Islet precursor cell (in vitro differentiated cells): ENCODE results near the gene KIR2DL1.
"Not testable (repeated sequence)": the region's sequence is repeated elsewhere in the genome, so short reads cannot be mapped to it uniquely, and the experiment has no call there.

ENCODE experiments used
- DNase-seq: peaks from one replicate; pipeline ENCODE4 v3.0.0-alpha.2; 2018

The KIR2DL1 gene

GRCh38 chr19:54769646-54770045 lies at the start of gene KIR2DL1:
Gene KIR2DL1, plus strand, starts transcription at chr19:54769793. Its CDS starts 58 bp downstream, at chr19:54769851.
- not testable (repeated sequence) for DNase-seq

- no peak for DNase-seq
These were observed 45.5 kb upstream of the KIR2DL1 start, which contains the start of gene KIR3DL3 for GRCh38 chr19:54724142-54724541. Gene KIR3DL3, plus strand, starts transcription at chr19:54724442. Its CDS starts 55 bp downstream, at chr19:54724497.

GRCh38 chr19:54724644-54725043 lies 44.9 kb upstream of the KIR2DL1 start:
- no peak for DNase-seq

GRCh38 chr19:54725321-54725720 lies 44.3 kb upstream of the KIR2DL1 start:
- DNase-seq: no peak

- no peak for DNase-seq
These were observed 42.0 kb upstream of the KIR2DL1 start for GRCh38 chr19:54727562-54727961.

GRCh38 chr19:54728167-54728566 lies 41.4 kb upstream of the KIR2DL1 start:
- no peak for DNase-seq

GRCh38 chr19:54729416-54730188 lies 40.0 kb upstream of the KIR2DL1 start:
- no peak for DNase-seq

- DNase-seq: no peak
These were observed 38.4 kb upstream of the KIR2DL1 start for GRCh38 chr19:54731191-54731590.

GRCh38 chr19:54738306-54738705 lies 31.3 kb upstream of the KIR2DL1 start, which contains the start of gene KIR2DL3:
Gene KIR2DL3, plus strand, starts transcription at chr19:54738513. Its CDS starts 33 bp downstream, at chr19:54738546.
- not testable (repeated sequence) for DNase-seq

- DNase-seq: no peak
These were observed 30.9 kb upstream of the KIR2DL1 start for GRCh38 chr19:54738715-54739114.

- no peak for DNase-seq
These were observed 29.8 kb upstream of the KIR2DL1 start for GRCh38 chr19:54739587-54740497.

- not testable (repeated sequence) for DNase-seq
These were observed 27.6 kb upstream of the KIR2DL1 start for GRCh38 chr19:54741950-54742349.

GRCh38 chr19:54744080-54744479 lies 25.5 kb upstream of the KIR2DL1 start:
- not testable (repeated sequence) for DNase-seq

- DNase-seq: not testable (repeated sequence)
These were observed 21.8 kb upstream of the KIR2DL1 start for GRCh38 chr19:54747614-54748322.

GRCh38 chr19:54750276-54750675 lies 19.3 kb upstream of the KIR2DL1 start:
- DNase-seq: not testable (repeated sequence)

GRCh38 chr19:54756204-54757110 lies 13.1 kb upstream of the KIR2DL1 start:
- not testable (repeated sequence) for DNase-seq

GRCh38 chr19:54758577-54758976 lies 11.0 kb upstream of the KIR2DL1 start:
- DNase-seq: not testable (repeated sequence)

GRCh38 chr19:54764219-54764618 lies 5.4 kb upstream of the KIR2DL1 start:
- DNase-seq: not testable (repeated sequence)

- DNase-seq: not testable (repeated sequence)
These were observed 3.1 kb upstream of the KIR2DL1 start for GRCh38 chr19:54766464-54766863.

- not testable (repeated sequence) for DNase-seq
These were observed 918 bp downstream of the KIR2DL1 start for GRCh38 chr19:54770511-54770910.
